ENCODE results near the gene COLGALT1. TPM values are rescaled to one million over a fixed set of nuclear protein-coding genes. Genes with fewer than 3 reads are reported as not detected.

Gene COLGALT1
- total RNA-seq, 2 donors from 2014 or later, result 47.7 to 54.8 TPM

DNA sequence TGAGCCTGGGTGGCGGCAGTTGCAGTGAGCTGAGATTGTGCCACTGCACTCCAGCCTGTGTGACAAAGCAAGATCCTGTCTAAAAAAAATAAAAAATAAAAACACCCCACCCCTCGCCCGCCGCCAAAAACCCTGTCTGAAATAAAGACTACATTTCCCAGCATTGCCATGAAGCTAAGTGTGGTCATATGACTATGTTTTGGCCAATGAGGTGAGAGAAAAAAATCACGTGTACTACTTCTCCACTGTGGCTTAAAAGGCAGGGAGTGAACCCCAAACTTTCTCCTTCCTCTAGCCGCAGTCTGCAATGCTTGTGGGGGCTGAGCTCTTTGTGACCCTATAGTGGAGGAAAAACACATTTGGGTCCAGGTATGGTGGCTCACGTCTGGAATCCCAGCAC, 54.9 kb downstream of the COLGALT1 start:
- no peak for ATAC-seq
- intact Hi-C loops (cut with DNase I), result no loop called here

DNA sequence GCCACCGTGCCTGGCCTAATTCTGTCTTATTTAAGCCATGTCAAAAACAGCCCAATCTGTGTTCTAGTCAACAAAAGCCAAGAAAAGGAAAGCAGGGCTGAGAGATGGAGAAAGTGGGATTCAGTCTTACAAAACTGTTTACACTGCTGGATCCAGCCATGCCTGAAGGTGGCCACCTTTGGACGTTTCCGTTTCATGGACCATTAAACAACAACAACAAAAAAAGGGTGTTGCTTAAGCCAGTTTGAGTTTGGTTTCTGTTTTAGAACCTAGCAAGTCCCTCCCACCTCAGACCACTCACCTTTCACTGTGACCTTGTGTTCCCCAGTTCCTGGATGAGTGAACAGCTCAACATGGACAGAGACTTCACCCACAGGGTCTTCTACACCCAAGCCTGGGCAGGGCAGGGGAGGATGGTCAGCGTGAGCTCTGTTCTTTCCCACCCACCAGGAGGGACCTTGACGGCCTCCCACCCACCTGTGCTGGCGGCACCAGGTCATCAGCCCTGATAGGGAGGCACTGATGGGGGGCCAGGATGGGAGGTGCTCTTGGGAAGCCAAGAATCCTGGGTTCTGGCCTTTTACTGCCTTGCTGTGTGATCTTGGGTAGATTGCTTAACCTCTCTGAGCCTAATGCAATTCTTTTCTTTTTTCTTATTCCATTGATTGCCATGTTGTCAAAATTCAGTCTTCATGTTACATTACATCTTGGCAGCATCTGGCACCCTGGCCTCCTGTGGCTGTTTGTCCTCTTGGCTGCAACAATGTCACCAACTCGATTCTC, 56.2 kb downstream of the COLGALT1 start:
- DNase-seq, result no peak
- no peak for ATAC-seq
- intact Hi-C loops (cut with DNase I), result no loop called here

More for the DNA sequence above, 54.9 kb downstream of the COLGALT1 start:
- DNase-seq, result no peak

DNA sequence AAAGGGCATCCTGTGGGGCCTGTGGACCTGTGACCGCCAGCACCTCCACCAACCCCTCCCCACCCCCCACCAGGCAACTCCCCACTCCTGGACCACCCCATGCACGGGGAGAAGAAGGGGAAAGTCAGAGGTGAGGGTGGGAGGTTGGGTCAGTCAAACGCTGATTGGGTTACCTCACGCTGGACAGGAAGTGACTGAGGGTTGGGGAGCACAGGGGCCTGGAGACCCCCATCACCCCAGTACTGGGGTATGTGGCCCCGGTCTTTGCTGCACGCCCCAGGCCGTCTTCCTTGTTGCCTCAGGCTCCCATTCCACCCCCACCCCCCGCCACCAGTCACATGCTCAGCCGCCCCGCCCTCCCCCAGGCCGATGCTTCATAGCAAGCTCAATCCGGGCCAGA, 59.0 kb downstream of the COLGALT1 start:
- no peak for DNase-seq
- intact Hi-C loops (cut with DNase I), result no loop called here
- ATAC-seq, result no peak

DNA sequence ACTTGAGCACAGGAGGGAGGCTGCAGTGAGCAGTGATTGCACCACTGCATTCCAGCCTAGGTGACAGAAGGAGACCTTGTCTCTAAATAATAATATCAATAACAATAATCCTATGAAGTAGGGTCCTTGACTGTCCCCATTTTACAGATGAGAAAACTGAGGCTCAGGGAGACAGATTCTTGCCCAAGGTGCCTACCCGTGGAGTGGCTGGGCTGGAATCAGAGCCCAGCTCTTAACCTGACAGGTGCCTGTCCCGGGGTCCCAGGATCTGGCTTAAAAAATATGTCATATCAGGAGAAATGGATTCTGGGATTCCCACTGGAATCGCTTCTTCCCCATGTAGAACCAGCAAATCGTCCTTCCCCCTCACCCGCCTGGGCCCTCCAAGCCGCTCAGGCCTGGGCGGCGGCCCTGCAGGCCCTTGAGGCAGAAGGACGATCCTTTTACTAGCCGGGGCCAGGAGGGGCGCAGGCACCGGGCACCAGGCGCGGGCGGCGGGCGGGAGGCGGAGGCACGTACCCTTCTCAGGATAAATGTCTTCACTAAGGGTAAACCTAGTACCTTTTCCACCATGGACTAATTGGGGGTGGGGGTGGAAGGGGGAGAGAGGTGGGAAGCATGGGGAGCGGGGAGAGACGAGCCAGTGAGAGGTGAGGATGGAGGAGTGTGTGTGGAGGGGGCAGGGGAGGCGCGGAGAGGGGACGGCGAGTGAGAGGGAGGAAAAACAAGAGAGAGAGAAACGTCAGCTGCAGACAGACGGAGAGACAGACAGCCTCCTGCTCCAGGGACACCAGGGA, 60.6 kb downstream of the COLGALT1 start:
- intact Hi-C loops (cut with DNase I), result no loop called here
- ATAC-seq (peak in 1 of 2 donors; percentile 11), DNase-seq (no peak)

DNA sequence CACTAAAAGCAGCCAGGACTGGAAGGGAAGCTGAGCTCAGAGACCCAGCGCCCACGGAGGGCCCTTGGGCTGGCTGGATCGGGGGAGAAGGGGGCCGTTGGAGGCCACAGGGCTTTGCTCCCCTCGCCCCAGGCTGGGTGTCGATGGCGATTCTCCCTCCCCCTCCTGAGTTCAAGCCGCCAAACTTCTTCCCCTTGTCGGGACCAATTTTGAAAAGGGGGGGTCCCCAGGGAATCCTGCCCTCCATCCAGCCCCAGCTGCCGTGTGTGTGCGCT, 61.2 kb downstream of the COLGALT1 start:
- ATAC-seq (no peak), DNase-seq (no peak)
- intact Hi-C loops (cut with DNase I), result no loop called here

DNA sequence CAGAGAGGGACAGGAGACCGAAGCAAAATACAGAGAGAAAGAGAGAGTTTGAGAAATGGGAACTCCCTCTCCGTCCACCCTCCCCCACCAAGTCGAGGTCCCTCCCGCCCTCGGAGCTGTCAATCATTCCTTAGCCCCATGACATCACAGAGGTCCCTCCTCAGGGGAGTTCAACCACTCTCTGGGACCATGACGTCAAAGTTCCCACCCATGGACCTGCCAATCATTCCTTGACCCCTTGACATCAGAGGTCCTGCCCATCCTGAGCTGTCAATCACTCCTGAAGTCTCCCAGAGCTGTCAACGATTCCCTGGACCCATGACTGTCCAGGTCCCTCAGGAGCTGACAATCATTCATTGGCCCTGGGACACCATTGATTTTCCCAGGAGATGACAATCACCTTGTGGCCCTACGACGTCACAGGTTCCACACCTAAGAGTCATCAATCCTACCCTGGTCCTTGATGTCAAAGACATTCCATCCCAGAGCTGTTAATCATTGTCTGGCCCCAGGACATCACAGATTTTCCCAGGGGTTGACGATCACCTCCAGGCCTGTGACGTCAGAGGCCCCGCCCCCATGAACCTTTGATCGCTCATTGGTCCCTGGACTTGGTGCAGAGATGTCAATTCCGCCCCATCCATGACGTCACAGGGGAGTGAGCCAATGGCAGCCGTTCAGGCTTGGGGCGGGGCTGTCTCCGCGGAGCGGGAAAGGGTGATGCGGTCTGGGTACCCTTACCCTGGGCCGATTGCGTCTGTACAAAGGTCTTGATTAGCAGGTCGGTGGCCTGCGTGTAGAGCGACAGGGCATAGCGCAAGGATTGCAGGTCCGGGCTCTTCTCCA, 61.7 kb downstream of the COLGALT1 start:
- DNase-seq (no peak), ATAC-seq (peak in 1 of 2 donors; percentile 23)
- intact Hi-C loops (cut with DNase I), result no loop called here

DNA sequence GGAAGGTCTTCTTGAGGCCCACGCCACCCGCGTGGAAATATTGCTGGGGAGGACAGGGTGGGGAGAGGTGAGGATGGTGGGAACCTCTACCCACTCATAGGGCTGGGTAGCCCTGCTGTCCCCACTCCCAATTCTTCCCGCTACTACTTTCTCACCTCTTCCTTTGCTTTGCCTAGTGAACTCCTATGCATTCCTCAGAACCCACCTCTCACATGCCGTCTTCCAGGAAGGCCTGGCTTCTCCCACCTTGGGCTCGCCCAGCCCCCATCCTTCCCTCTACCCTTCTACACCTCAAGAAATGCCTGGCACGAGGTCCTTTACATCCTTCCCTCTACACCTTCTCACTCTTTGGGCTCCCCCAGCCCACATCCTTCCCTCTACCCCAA, 62.4 kb downstream of the COLGALT1 start:
- DNase-seq (no peak), ATAC-seq (no peak)
- intact Hi-C loops (cut with DNase I), result no loop called here

DNA sequence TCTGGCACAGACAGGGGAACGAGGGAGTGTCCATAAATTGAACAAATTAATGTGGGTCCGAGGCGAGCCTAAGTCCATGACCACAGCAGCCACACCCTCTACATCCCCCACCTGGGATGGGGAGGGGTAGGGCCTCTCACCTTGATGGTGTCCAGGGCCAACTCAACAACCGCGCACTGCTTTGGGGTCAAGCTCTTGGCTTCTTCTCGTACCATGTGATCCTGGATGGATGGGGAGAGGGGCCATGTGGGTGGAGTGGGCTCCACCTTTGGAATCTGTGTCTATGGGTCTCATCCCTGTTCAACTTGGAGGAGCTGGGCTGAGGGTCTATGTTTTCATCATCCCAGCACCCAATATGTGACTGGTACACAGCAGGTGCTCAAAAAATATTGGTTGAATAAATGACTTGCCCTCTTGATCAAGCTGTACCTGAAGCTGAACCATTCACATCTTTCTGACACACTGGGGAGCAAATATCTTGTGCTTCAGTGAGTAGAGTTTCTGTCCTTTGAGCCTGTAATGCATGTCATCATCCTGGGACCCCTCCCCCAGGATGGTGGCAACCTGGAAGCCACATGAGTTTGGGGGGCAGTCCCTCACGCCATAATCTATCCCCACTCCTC, 62.9 kb downstream of the COLGALT1 start:
- no peak for ATAC-seq
- DNase-seq, result no peak
- intact Hi-C loops (cut with DNase I), result no loop called here

DNA sequence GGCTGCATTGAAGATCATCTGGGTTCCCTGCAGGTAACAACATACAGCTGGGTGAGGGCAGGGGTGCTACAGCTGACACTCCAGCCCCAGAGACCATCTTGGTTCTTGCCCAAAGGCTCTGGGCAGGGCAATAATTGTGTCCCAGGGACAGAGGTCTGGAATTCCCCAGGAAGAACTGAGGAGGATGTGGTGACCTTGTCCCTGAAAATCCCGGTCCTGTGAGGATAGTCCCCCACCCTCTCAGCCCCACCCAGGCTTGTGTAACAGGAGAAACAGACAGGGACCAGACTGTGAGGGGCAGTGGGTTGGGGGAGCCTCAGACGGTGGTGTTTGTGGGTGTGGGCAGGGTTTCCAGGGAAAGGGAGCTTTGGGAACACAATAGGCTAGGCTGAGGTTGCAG, 63.5 kb downstream of the COLGALT1 start:
- no peak for ATAC-seq
- no peak for DNase-seq

DNA sequence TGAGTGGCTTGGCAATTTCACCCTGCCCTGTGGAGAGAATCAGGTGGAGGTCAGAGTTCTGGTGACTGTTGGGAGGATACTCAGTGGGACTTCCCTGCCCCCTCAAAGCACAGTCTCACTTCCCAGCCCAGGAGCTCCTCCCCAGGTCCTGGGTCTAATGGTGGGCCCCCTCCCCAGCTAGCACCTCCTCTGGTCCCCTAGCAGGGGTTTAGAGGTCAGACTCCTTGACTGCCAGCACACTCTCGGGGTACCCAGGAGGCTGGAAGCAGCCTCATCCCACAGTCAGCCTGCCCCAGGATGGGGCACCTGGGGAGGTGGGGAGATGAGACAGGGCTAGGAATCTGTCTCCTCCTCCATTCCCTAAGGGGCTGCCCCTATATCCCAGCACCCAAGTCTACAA, 65.2 kb downstream of the COLGALT1 start:
- no peak for DNase-seq
- no peak for ATAC-seq
- intact Hi-C loops (cut with DNase I), result no loop called here

More for the DNA sequence above, 63.5 kb downstream of the COLGALT1 start:
- intact Hi-C loops (cut with DNase I), result no loop called here

DNA sequence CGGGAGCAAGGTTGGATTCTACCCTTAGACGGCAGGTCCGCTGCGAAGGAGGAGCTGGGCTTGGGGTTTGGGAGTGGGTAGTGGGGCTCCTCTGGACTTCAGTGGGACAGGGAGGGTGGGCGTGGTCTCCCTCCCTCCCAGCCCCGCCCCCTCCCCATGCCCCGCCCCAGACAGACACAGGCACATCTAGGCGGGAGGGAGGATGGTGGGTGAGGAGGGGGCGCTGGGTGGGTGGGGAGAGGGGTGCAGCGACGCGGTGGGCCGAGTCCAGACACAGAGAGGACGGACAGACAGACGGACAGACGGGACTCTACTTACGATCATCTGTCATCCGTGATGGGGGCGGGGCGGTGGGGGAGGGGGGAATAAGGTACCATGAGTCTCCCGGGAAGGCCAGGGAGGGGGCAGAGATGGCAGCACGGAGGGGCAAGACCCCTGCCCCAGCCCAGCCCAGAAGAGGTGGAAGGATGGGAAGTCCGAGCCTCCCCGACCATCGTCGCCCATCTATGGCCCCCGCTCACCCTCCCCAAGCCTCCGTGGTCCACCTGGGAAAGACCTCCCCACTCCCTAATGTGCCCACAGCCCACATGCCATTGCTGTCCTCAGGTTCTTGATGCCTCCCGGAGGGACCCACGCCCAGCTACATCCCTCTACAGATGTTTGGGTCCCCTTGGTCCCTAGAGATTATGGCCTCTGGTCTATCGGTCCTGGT, 67.9 kb downstream of the COLGALT1 start:
- DNase-seq (no peak), ATAC-seq (no peak)
- intact Hi-C loops (cut with DNase I), result no loop called here

DNA sequence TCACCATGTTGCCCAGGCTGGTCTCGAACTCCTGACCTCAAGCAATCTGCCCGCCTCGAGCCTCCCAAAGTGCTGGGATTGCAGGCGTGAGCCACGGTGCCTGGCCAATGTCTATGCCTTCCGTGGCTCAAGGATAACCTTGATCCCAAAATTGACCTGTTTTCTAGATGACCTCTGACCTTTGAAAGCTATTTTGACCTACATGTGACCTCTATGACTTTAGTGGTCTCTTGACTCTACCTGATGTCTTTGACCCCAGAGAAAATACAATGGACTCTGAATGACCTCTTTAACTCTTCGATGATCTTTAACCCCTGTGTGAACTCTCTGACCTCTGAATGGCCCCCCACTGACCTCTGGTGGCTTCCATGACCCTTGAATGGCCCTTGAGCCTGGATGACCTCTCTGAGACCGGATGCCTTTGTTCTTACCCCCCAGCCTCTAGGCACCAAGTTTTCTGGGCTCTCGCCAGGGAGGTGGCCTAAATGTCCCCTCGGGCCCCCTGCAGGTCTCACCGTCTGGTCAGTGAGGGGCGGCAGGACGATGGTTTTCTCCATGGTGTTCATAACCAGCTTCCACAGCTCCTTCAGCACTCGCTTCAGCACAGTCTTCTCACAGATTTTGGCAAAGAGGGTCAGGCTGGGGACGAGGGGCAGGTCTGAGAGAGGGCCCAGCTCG, 69.0 kb downstream of the COLGALT1 start:
- intact Hi-C loops (cut with DNase I), result no loop called here
- ATAC-seq (no peak), DNase-seq (no peak)

DNA sequence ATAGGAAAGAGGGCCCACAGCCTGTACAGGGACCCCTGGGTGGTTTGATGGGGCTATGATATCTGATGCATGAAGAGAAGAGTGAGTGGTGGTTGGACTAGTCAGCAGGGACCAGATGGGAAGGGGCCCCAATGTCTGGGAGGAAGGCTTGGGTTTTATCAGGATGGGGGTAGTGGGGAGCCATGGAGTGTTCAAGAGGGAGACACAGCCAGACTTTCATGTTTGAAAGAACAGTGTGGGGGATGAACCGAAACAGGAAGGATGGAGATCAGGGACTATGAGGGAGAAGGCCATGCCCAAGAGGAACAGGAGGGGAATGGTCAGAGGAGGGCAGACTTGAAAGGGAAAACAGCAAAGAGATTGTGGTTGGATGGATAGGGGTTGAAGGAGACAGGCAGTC, 69.6 kb downstream of the COLGALT1 start:
- intact Hi-C loops (cut with DNase I), result no loop called here
- DNase-seq (no peak), ATAC-seq (no peak)

DNA sequence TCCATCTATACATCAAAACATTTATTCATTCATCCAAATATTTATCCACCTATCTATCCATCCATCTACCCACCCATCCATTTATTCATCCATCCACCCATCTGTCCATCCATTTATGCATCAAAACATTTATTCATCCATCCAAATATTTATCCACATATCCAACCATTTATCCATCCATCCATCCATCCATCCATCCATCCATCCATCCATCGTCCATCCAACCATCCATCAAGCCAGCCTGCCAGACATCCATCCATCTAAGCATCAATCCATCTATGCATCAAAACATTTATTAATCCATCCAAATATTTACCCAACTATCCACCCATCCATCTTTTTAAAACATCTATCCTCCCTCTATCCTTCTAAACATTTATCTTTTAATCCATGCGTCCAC, 70.5 kb downstream of the COLGALT1 start:
- intact Hi-C loops (cut with DNase I), result no loop called here
- DNase-seq (no peak), ATAC-seq (no peak)

DNA sequence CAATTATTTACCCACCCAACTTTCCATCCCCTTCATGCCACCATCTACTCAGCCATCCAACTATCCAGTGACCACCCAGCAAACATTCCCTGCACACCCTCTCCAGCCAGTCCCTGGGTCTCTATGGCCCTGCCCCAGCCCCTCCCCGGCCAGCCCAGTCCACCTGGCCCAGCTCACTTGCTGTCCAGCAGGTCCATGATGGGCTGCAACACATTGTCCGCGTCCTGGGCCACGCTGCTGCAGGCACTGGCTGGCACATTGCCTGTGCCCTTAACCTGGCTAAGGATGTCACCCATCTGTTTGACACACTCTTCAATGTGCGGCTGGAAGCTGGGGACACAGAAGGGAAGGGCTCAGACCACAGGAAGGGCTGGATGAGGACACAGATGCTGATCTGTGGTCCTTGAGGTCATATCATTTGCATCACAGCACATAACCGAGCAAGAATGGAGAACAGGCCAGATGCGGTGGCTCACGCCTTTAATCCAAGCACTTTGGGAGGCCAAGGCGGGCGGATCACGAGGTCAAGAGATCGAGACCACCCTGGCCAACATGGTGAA, 71.1 kb downstream of the COLGALT1 start:
- intact Hi-C loops (cut with DNase I), result no loop called here
- DNase-seq (no peak), ATAC-seq (no peak)

DNA sequence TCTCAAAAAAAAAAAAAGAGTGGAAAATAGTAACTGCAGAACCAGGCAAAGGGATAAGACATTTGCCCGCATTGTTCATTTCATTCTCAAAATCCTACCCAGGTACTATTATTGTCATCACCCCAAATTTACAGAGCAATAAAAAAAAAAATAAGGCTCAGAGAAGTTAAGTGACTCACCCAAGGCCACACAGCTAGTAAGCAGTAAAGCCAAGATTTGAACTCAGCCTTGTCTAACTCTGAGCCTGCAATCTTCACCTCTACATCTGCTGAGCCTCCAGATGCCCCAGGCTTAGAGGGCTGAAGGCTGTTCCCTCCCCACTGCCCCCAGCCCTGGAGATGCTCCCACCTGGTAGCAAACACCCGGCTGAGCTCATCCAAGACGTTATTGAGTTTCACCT, 71.7 kb downstream of the COLGALT1 start:
- ATAC-seq, result no peak
- intact Hi-C loops (cut with DNase I), result no loop called here

DNA sequence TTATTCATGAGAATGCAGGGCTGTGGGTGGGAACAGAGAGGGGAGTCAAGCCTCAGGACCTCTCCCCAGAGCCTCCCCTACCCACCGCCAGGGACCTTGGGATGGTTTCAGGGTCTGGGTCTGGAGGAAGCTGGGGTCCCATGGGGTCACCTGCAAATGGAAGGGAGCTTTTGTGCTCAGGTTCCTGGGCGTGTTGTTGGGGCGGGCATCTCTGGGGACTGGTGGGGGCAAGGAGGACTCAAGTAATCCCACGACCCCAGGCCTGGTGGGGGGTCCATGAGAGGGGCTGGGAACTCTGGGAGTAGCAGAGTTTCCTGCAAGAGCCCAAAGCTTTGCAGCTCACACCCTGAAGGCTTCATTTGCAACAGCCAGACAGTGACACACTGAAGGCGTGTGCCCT, 72.5 kb downstream of the COLGALT1 start:
- intact Hi-C loops (cut with DNase I), result no loop called here
- no peak for ATAC-seq
- DNase-seq, result no peak

More for the DNA sequence above, 71.7 kb downstream of the COLGALT1 start:
- DNase-seq, result no peak

DNA sequence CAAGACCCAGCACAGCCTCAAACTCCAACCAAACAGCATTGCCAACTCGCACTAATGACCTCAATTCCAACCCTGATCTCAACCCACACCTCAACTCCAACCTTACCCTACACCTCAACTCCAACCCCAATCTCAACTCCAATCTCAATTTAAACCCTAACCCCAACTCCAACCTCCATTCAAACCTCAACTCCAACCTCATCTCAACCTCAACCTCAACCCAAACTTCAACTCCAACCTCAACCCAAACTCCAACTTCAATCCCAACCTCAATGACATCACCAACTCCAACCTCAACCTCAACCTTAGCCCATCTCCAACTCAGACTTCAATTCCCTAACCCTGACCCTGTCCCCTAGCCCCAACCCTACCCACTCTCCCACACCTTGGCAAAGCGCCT, 74.3 kb downstream of the COLGALT1 start:
- ATAC-seq (no peak), DNase-seq (no peak)
- intact Hi-C loops (cut with DNase I), result no loop called here
